NCI-H2107 treated with DMSO at 0.1 percent for 48 hours (cell line): ENCODE data around the gene MAP2K5.
A peak's percentile ranks its signal among the peaks of the same experiment; 100 is the strongest.
"Not testable (repeated sequence)": the region's sequence is repeated elsewhere in the genome, so short reads cannot be mapped to it uniquely, and the experiment has no call there.

Experiments
- DNase-seq: peaks from one replicate; lab custom pipeline; 2025; ENCODE audit not compliant: unreplicated experiment; lab: John Stamatoyannopoulos, UW

The MAP2K5 gene

DNA sequence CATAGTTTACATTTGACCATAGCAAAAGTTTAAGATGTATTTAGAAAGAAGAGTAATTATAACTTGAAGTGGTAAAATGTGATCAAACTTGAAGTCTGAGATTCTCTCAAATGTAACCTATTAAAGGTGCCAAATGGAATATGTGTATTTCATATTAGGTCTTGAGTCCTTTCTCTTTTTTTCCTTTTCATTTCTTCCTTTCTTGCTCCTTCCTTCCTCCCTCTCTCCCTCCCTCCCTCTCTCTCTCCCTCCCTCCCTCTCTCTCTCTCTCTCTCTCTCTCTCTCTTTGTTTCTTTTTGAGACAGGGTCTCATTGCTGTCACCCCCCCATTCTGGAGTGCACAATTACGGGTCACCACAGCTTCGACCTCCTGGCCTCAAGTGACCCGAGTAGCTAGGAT, 47.7 kb downstream of the MAP2K5 start:
- no peak for DNase-seq

DNA sequence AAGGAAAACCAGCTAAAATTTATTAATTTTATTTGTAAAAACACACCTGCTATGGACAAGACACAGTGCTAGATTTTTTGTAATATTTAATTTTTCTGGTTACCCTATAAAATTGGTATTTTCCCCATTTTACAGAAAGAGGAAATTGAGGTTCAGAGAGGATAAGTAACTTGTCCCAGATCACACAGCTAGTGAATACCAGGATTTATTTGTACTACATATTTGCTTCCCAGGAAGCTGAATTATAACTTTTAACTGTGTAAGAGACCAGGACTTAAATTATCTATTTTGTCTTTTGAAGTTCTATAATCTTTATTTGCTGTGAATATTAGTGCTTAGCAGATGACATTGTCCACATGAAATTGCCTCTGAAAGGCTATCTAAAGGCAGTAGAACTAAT, 49.7 kb downstream of the MAP2K5 start:
- DNase-seq: no peak

DNA sequence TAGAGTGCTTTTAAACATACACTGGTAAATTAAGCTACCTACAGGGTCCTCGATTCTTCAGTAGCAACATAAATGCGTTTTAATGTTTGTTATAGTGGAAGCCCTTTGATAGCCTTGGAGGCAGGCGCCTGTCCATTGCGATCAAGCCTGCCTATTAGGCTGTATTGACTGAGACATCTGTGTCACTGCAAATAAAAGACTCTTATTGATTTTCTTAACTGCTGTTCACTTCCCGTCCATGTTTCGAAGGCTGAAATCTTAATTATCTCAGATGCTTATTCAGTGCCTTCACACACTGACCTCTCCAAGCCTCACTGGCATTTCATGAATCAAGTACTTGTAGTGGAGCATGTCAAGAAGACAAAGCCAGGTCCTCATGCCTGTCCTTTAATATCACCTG, 51.1 kb downstream of the MAP2K5 start:
- DNase-seq: no peak

DNA sequence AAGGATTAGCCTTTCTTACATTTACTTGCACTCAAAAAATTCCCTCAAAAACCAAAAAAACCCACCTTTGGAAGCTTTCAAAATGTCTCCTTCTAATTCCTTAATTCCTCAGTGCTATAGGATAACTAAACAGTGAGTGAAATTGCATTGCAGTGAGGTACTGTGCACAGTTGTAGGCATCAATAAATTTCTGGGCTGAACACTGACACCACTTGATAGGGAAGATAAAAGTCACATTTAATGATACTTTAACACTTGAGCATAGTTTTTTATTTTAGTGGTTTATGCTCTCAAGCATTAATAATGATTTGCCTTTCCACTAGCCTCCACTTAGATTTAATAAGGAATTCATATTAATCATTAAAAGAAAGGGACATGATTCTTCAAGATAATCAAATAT, 52.3 kb downstream of the MAP2K5 start:
- no peak for DNase-seq

DNA sequence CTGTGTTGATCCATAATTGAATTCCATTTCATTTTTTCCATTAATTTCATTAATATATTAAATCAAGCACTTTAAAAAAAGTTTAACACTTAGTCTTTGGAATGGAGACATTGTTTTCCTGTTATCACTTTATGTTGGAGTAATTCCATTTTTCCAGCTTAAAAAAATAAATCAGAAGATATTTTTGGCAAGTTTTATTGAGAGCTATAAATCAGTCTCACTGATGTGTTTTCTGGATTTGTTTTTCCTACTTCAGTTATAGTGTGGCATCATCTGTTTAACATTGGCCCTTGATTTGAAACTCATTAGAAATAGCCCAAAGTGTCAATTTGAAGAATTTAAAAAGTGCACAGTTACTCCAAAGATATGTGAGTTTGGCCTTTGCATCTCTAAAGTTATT, 53.1 kb downstream of the MAP2K5 start:
- DNase-seq: no peak

DNA sequence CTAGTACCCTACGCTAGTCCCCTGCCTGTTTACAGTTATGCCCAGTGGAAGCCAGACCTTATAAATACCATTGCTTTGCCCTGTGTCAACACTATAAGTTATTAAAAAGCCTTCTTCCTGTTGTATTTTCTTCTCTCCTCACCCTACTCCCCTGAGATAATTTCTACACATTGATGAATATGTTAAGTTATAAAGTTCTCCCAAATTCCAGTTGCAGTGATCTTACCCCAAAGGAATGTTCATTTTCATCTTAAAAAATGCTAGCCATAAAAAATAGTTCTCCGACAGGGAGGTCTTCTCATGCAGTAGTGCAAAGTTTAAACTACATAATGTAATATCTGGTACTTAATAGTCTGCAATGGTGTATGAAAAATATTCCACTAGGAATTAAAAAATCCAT, 58.6 kb downstream of the MAP2K5 start:
- DNase-seq: no peak

DNA sequence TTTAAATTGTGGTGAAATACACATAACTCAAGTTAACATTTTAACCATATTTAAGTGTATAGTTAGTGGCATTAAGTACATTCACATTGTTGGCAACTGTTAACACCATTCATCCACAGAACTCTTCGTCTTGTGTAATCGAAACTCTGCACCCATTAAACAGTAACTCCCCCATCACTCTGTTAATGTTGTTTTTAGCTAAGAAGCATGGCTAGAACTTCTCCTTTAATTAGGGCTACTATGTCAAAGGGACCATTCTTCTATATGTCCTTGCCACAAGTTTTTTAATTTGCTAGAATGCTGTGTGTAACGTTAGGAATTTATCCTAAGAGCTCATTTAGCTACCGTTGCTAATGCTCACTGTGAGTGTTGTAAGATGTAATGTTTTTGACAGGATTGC, 60.6 kb downstream of the MAP2K5 start:
- no peak for DNase-seq

DNA sequence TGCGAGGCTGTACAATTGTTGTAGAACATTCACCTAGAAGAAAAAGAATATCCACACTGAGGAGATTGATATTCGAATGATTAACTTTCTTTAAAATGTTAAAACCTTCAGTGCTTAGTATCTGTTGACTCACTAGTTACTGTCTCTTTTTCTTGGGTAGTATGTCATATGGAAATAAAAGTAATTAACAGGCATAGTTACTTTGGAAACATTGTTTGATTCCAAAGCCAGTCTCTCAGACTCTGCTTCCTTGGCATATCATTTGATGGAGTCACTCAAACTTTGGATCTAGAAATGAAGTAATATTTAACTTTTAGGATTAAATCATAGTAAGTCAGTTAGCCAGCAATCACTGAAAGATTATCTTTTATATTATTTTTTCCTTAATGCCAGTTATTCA, 63.4 kb downstream of the MAP2K5 start:
- no peak for DNase-seq

DNA sequence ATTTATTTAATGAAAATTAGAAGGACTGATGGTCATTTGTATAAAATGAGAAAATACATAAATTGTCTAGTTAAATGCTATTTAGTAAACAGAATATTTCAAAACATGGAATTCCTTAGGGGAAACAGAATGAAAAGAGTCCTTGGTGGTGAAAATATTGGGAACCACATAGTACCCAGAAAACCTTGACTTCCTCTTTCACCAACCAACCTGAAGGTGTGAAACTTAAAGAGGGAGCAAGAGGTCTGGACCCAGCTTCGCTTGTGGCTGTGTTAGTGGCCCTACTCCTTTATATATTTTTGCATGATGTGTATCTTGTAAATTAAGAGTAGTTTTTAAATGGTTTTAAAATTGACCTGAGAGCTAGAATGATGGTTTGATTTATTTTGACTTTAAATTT, 64.2 kb downstream of the MAP2K5 start:
- no peak for DNase-seq

DNA sequence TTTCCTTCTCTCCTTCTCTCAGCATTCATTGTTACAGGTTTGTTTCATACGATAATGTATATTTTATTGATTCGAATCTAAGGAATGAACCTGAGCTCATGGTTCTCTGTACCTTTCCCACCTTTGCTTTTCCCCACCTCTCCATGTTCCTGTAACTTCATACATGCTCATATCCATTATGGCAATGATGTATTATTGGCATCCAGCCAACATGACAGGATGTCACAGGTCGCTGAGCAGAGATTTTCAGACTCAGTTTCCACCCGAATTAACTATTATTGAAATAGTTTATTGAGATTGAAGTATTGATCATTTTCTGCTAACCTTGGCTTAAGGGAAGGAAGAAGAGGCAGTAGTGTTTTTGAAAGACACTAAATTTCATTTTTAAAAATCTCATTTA, 64.8 kb downstream of the MAP2K5 start:
- DNase-seq: no peak

DNA sequence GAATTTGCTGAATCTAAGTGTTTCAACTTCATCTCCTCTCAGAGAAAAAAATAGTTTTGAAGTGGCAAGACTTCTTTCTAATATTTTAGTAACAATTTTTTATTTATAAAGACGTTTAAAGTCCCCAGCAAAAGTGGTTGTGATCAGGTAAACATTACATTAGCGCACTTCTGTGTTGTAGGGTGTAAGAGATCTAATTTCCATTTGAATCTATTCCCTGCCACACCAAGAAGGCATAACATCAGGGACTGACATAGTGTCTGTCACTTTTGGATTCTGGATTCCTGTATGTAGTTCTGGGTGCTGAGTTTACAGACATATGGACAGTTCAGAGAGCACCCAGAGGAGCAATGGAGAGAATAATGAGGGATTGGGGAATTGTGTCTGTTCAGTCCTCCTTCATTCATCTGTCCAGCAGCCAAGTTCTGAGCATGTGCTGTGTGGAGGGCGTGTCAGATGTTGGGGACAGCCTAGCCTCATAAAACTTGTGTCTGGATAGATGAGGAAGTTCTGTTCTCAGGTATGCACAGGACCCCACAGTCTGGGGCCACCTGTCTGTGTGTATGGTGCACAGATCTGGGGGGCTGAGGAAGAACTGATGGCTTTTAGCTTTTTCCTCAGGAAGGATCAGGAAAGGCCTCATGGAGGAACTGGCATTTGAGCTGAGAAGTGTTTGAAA, 65.6 kb downstream of the MAP2K5 start:
- DNase-seq: no peak

DNA sequence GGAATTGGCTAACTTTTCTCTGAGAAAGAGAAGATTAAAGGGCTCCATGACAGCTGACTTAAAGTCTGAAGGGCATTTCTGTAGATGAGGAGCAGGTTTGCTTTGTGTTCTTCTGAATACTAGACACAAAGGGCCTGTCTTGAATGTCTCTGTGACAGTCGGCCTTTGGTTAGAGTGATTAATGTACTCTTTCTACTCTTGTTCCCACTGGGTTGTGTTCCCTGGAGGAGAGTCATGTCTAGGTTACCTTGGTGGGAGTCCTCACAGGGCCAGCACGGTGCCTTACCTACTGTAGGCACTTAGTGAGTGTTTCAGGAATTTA, 66.1 kb downstream of the MAP2K5 start:
- no peak for DNase-seq

DNA sequence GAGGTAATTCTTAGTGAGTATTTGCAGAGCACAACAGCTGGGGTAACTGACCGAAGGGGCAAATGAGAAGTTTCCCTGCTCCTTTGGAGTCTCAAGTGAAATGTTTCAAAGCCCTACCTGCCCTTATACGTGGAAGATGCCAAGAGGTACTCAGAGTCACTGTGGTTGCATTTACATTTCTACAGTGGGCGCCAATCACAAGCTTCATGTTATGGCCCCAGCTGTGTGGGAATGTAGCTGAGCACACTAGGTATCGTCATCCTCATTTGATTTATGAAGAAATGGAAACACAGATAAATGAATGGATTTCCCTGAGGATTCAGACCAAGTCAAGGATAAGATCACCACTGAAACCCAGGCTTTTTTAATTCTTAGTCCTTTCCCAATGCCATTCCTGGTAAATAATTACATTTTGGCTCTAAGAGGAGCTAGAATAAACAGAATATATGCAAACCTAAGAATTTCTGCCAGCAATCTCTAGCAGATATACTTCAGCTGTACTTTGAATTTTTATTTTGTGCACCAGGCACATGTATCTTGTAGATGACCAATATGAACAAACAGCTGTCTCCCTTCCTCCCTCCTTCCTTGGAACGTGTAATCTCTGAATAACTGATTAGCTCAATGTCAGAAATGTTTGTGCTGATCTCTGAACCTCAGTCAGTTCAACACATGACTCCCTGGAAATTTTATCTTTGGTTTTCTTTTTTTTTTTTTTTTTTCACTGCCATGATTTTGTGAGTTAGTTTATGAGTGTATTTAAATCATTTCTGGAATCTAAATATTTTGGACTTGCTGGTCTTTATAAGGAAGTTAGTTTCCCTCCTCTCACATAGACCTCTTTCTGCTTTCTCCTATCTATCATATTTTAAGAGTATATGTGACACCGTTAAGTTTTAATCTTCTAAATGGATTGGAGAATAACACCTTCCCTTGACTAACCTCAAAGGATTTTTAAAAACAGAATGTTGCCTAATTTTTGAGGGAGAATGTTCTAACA, 69.2 kb downstream of the MAP2K5 start:
- no peak for DNase-seq

DNA sequence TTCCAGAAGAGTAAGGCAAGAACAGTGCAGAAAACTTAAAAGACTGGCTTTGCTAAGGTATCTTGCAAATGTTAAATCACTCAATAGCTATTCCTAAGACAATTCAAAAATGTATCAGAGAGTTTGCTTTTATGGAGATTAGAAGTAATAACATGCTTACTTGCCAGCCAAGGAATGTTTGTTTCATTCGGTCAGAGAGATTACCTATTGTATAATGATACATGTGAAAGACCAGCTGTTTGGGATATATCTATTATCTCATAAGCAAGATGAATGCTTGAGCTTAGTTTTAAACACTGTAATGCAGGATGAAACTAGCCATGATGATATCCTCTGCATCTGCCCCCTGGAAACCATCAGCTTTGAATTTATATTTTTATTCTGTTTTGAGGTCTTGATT, 70.7 kb downstream of the MAP2K5 start:
- no peak for DNase-seq

DNA sequence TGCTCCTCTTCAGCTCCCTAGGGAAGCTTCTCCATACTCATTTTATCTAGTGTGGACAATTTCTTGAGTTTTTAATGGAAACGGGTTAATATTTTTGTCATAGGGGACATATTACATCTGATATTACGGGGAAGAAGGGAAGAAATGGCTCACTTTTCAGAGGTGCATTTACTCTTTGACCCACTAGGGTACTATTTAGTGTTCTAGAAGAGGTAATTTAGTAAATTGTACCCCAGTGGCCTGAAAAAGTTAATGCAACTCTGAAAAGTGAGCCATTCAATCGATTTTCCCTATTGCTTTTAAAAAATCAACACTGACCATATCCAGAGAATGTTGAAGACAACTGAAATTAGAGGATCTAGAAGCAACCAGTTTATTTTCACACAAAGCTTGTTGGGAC, 71.2 kb downstream of the MAP2K5 start:
- DNase-seq: no peak

DNA sequence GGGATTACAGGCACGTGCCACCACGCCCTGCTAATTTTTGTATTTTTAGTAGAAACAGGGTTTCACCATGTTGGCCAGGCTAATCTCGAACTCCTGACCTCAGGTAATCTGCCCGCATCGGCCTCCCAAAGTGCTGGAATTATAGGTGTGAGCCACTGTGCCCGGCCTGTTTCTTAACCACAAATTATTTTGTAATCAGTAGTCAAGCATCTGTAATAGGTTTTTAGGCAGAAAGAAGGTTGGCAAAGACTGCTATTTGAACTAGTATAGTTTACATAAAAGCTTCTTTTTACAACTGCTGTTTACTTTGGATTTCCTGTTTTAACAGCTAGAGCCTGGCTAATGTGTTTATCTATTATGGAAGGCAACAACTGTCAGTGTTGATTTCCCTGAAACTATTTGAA, 72.6 kb downstream of the MAP2K5 start:
- peak; percentile 4 for DNase-seq

DNA sequence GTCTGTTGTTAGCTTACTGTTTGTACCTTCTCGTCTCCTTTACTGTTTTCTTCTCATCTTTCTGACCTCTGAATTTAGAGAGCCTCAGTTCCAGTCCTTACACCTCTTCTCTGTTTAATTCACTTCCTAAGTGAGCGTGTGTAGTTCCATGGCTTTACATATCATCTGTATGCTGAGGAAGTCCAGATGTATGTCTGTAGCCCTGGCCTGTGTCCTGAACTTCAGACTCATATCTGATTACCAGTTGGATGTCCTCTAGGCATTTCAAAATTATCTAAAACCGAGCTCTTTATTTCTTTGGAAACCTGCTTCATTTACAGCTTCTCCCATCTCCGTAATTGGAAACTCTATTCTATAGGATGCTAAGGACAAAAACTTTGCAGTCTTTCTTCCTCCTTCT, 75.8 kb downstream of the MAP2K5 start:
- no peak for DNase-seq

DNA sequence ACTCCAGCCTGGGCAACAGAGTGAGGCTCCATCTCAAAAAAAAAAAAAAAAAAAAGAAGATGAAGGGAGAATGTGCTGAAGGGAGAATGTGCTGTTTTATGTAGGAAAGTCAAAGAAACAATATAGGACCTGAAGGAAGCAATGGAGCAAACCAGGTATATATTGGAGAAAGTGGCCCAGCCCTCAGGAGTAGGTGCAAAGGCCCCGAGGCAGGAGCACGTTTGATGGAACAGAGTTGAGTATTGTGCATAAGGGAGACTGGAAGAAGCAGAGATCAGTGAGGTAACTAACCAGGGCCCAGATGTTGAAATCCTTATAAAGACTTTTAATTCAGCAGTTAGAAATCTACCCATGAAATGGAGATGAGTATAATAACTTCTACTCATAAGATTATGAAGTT, 79.6 kb downstream of the MAP2K5 start:
- no peak for DNase-seq

DNA sequence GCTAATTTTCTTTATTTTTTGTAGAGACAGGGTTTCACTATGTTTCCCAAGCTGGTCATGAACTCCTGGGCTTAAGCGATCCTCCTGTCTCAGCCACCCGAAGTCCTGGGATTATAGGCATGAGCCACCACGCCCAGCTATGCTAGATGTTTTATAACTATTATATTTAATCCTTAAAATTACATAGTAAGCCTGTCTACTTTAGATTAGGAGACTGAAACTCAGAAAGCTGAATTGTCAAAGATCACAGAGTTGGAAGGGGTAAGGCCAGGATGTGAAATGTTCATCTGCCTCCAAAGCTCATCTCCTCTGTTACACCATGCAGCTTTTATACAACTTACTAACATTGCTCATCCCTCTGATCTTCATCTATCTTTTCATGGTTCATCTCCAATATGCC, 89.8 kb downstream of the MAP2K5 start:
- no peak for DNase-seq

DNA sequence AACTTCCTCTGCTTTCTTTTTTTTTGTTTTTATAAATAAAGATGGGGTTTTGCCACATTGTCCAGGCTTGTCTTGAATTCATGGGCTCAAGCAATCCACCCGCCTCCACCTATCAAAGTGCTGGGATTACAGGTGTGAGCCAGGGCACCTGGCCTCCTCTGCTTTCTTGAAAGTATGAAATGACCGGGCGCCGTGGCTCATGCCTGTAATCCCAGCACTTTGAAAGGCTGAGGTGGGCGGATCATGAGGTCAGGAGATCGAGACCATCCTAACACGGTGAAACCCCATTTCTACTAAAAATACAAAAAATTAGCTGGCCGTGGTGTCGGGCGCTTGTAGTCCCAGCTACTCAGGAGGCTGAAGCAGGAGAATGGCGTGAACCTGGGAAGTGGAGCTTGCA, 93.4 kb downstream of the MAP2K5 start:
- not testable (repeated sequence) for DNase-seq

DNA sequence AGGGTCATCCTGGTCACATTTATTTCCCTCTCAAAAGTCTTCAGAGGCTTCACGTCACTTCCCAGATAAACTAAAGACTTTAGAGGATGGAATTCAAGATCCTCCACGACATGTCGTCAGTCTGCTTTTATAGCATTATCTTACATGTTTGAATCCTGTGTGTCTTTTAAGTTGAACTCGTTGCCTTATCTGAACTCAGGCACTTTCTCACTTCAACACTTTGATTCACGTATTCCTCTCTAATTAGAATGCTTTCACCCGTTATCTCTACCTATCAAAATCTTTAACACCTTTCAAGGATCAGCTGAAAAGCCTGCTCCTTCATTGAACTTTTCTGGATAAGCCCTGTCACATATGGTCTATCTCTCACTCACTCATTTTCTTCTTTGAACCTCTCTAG, 97.1 kb downstream of the MAP2K5 start:
- no peak for DNase-seq

DNA sequence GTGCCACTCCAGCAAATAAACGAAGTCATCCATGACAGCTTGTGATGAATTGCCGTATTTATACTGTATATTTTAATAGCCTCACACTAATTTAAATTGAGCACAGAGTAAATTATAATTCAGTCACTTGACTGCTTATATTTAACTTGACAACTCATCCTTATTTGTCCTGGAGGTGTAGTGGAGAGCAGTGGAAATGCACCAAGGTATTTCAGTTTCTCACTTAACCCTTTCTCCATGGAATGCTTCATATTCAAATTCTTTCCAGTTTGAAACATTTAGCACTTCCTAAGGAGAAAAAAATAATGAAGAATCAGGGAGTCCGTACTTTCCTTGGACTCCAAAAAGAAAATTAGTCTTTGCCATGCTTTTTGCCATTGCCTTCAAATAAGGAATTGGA, 99.0 kb downstream of the MAP2K5 start:
- DNase-seq: no peak

DNA sequence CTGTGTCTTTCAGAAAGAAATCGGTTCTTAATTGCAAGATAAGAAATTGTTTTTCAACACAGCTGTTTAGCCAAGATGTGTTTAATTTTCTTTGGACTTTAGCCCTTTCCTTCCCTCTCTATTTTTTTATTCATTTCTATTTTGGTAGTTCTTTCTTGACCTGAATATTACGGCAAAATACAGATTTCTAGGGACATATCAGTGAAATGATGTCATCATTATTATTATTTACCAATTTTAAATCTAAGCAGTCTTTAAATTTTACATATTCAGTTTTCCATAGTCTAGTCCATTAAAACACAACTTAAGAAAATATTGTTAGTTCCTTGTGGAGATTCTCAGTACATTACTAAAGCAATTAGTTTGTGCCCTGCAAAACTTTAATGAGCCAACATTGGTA, 104.3 kb downstream of the MAP2K5 start:
- DNase-seq: no peak
